Transverse colon (tissue), 4 donors: ENCODE data around the gene ZBTB46.

ENCODE experiments used
- POLR2A ChIP-seq: fragments of 450-650 bp; IDR thresholded peaks from one replicate; pipeline ENCODE4 v1.6.1; 2016; ENCODE audit warnings: antibody characterized with exemption, mild to moderate bottlenecking, moderate library complexity
- POLR2AphosphoS5 ChIP-seq, 3 donors: sonication (generic); formaldehyde crosslinking; IDR thresholded peaks; one replicate each; pipeline ENCODE4 v1.6.1; 2016; ENCODE audit warnings: antibody characterized with exemption in 3 of 3
- TF ChIP-seq, protein P1 (sequence below), 5 experiments: fragments of 200-600 bp in 3 of 5; fragments of 450-650 bp in 2 of 5; sonication (generic) in 3 of 5; IDR thresholded peaks; 1 replicate in 2 of 5; 2 replicates in 3 of 5; pipeline ENCODE4 v1.5.1; 2016 to 2017; ENCODE audit warnings: antibody characterized with exemption in 5 of 5, inconsistent platforms in 3 of 5, mild to moderate bottlenecking in 2 of 5, moderate library complexity in 1 of 5

DNA sequence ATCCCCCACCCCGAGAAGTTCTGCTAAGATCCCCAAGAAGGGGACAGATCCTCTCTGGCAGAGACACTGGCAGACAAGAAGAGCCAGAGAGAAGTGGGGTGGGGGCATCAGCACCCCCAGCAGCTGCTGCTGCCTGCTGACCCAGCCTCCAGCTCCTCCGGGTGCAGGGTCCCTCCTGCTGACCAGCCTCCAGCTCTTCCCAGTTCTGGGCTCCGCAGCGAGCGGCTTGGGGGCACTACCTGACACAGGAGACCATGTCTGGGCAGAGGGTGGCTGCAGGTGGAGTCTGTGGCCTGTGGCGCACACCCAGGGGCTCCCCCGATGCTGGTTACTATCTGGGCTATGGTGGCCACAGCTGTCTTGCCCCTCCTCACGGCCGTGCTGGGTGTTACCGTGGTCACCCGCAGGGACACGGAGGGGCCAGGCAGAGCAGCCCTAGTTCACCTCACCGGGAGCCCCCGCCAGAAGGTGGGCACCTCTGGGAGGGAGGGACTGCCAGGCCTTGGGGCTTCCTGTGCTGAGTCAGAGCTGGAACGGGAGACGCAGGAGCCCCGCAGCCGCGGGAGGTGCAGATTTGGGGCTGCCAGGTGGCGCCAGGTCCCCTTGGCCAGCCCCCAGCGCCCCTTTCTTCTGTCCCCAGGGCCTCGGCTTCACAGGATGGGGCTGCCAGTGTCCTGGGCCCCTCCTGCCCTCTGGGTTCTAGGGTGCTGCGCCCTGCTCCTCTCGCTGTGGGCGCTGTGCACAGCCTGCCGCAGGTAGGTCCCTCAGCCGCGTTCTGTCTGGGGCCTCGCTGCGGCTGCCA, 94.0 kb downstream of the ZBTB46 start:
- TF ChIP-seq, protein P1, sequence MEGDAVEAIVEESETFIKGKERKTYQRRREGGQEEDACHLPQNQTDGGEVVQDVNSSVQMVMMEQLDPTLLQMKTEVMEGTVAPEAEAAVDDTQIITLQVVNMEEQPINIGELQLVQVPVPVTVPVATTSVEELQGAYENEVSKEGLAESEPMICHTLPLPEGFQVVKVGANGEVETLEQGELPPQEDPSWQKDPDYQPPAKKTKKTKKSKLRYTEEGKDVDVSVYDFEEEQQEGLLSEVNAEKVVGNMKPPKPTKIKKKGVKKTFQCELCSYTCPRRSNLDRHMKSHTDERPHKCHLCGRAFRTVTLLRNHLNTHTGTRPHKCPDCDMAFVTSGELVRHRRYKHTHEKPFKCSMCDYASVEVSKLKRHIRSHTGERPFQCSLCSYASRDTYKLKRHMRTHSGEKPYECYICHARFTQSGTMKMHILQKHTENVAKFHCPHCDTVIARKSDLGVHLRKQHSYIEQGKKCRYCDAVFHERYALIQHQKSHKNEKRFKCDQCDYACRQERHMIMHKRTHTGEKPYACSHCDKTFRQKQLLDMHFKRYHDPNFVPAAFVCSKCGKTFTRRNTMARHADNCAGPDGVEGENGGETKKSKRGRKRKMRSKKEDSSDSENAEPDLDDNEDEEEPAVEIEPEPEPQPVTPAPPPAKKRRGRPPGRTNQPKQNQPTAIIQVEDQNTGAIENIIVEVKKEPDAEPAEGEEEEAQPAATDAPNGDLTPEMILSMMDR (IDR thresholded peaks at IDR 0.05), result no peak
- TF ChIP-seq POLR2AphosphoS5 (IDR thresholded peaks at IDR 0.05) (no peak), POLR2A (no peak)
